ENCODE results near the gene PROKR1. TPM values are rescaled to one million over a fixed set of nuclear protein-coding genes. Genes with fewer than 3 reads are reported as not detected.

The PROKR1 gene
- polyA plus RNA-seq, 1 donor, result 0.15 TPM

DNA sequence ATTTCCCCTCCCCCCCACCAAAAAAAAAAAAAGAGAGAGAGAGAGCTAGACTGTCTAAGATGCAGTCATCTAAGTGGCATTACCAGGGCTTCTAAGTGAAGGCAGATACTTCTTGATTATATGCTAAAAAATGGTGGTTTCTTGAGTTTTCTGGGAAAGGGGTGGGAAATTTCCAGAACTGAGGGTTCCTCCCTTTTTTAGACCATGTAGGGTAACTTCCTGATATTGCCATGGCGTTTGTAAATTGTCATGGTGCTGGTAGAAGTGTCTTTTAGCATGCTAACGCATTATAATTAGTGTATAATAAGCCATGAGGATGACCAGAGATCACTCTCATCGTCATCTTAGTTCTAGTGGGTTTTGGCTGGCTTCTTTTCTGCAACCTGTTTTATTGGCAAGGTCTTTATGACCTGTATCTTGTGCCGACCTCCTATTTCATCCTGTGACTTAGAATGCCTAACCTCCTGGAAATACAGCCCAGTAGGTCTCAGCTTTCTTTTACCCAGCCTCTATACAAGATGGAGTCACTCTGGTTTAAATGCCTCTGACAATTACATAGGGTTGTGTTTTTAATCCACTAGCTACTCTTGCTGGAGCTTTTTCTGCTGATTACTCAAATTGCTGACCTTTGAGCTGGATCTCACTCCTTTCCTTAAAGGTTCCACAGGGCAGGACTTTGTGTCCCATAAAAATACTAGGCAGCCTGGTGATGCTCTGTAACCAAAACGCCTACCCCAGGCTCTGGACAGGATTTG is 30.4 kb upstream of the PROKR1 start:
- no peak for DNase-seq
- H3K4me3 ChIP-seq (ENCODE audit: low read length), result no peak overlapping the region
- no peaks in the 10 kb centered on the region for H3K4me1 ChIP-seq (ENCODE audit: control insufficient read depth, insufficient read depth, low read length)
- no peak overlapping the region for H3K27ac ChIP-seq (ENCODE audit: low read length)
- H3K36me3 ChIP-seq (ENCODE audit: control insufficient read depth, insufficient read depth, low read length), result no peaks in the 10 kb centered on the region
- H3K27me3 ChIP-seq (ENCODE audit: control insufficient read depth, insufficient read depth, low read length), result no peaks in the 10 kb centered on the region
- no peaks in the 10 kb centered on the region for H3K9me3 ChIP-seq (ENCODE audit: control insufficient read depth, low read depth, low read length)
- WGBS (ENCODE audit: insufficient coverage, low lambda C conversion rate), result 93% methylated on average over 2 of the region's 5 CpGs

DNA sequence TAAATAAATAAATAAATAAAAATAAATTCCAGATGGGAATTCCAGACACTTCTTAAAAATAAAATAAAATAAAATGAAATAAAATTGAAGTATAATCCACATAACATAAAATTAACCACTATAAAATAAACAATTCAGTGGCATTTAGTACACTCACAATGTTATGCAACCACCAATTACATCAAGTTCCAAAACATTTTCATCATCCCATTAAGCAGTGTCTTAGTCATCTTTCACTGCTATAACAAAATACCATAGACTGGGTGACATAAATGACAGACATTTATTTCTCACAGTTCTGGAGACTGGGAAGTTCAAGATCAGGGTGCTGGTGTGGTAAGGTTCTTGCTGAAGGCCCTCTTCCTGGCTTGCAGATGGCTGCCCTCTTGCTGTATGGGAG is 22.6 kb upstream of the PROKR1 start:
- H3K9me3 ChIP-seq (ENCODE audit: control insufficient read depth, low read depth, low read length), result peaks cover 4% of the 10 kb centered on the region
- H3K27me3 ChIP-seq (ENCODE audit: control insufficient read depth, insufficient read depth, low read length), result no peaks in the 10 kb centered on the region
- no peaks in the 10 kb centered on the region for H3K36me3 ChIP-seq (ENCODE audit: control insufficient read depth, insufficient read depth, low read length)
- H3K4me3 ChIP-seq (ENCODE audit: low read length), result no peak overlapping the region
- no peak overlapping the region for H3K27ac ChIP-seq (ENCODE audit: low read length)
- H3K4me1 ChIP-seq (ENCODE audit: control insufficient read depth, insufficient read depth, low read length), result no peaks in the 10 kb centered on the region
- no peak for DNase-seq

- no peak for DNase-seq
- Histone ChIP-seq H3K27me3 (ENCODE audit: control insufficient read depth, insufficient read depth, low read length) (no peaks in the 10 kb centered on the region), H3K4me3 (ENCODE audit: low read length) (no peak overlapping the region), H3K9me3 (ENCODE audit: control insufficient read depth, low read depth, low read length) (peaks cover 4% of the 10 kb centered on the region), H3K27ac (ENCODE audit: low read length) (no peak overlapping the region), H3K36me3 (ENCODE audit: control insufficient read depth, insufficient read depth, low read length) (no peaks in the 10 kb centered on the region), H3K4me1 (ENCODE audit: control insufficient read depth, insufficient read depth, low read length) (no peaks in the 10 kb centered on the region)
- WGBS (ENCODE audit: insufficient coverage, low lambda C conversion rate), result 92% methylated on average over 4 of the region's 6 CpGs
Observed at GRCh38 chr2:68623820-68624219, 19.6 kb upstream of the PROKR1 start.

GRCh38 chr2:68627615-68628014 is 15.8 kb upstream of the PROKR1 start:
- Histone ChIP-seq H3K4me1 (ENCODE audit: control insufficient read depth, insufficient read depth, low read length) (no peaks in the 10 kb centered on the region), H3K27me3 (ENCODE audit: control insufficient read depth, insufficient read depth, low read length) (no peaks in the 10 kb centered on the region), H3K4me3 (ENCODE audit: low read length) (no peak overlapping the region), H3K36me3 (ENCODE audit: control insufficient read depth, insufficient read depth, low read length) (no peaks in the 10 kb centered on the region), H3K9me3 (ENCODE audit: control insufficient read depth, low read depth, low read length) (no peaks in the 10 kb centered on the region), H3K27ac (ENCODE audit: low read length) (no peak overlapping the region)
- no CpG with 5 or more reads among the region's 3 CpGs for WGBS (ENCODE audit: insufficient coverage, low lambda C conversion rate)
- DNase-seq, result no peak

DNA sequence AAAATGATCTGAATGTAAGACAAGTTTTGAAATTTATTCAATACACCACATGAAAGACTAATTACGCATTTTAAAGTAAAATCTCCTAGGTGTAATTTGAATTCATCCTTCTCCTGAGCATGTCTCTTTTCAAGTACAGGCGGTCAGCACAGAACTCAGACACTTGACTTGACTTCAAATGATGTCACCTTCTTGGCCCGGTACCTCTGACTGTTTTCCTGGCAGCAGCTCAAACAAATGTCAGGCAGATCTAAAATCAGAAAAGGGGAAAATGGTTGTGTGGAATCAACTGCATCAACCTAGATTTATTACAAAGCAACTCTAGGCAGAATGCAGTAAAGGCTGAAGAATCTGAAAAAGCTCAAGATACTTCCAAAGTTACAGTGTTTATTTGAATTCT is 11.4 kb upstream of the PROKR1 start:
- Histone ChIP-seq H3K4me1 (ENCODE audit: control insufficient read depth, insufficient read depth, low read length) (no peaks in the 10 kb centered on the region), H3K27ac (ENCODE audit: low read length) (no peak overlapping the region), H3K4me3 (ENCODE audit: low read length) (no peak overlapping the region), H3K9me3 (ENCODE audit: control insufficient read depth, low read depth, low read length) (no peaks in the 10 kb centered on the region), H3K27me3 (ENCODE audit: control insufficient read depth, insufficient read depth, low read length) (no peaks in the 10 kb centered on the region), H3K36me3 (ENCODE audit: control insufficient read depth, insufficient read depth, low read length) (no peaks in the 10 kb centered on the region)
- DNase-seq, result no peak
- 90% methylated on average over 2 of the region's 3 CpGs for WGBS (ENCODE audit: insufficient coverage, low lambda C conversion rate)

GRCh38 chr2:68637047-68637446 is 6.3 kb upstream of the PROKR1 start:
- Histone ChIP-seq H3K4me3 (ENCODE audit: low read length) (no peak overlapping the region), H3K4me1 (ENCODE audit: control insufficient read depth, insufficient read depth, low read length) (no peaks in the 10 kb centered on the region), H3K9me3 (ENCODE audit: control insufficient read depth, low read depth, low read length) (no peaks in the 10 kb centered on the region), H3K36me3 (ENCODE audit: control insufficient read depth, insufficient read depth, low read length) (no peaks in the 10 kb centered on the region), H3K27ac (ENCODE audit: low read length) (no peak overlapping the region), H3K27me3 (ENCODE audit: control insufficient read depth, insufficient read depth, low read length) (peaks cover 1% of the 10 kb centered on the region)
- DNase-seq, result no peak
- WGBS (ENCODE audit: insufficient coverage, low lambda C conversion rate), result 60% methylated on average over 1 of the region's 3 CpGs

DNA sequence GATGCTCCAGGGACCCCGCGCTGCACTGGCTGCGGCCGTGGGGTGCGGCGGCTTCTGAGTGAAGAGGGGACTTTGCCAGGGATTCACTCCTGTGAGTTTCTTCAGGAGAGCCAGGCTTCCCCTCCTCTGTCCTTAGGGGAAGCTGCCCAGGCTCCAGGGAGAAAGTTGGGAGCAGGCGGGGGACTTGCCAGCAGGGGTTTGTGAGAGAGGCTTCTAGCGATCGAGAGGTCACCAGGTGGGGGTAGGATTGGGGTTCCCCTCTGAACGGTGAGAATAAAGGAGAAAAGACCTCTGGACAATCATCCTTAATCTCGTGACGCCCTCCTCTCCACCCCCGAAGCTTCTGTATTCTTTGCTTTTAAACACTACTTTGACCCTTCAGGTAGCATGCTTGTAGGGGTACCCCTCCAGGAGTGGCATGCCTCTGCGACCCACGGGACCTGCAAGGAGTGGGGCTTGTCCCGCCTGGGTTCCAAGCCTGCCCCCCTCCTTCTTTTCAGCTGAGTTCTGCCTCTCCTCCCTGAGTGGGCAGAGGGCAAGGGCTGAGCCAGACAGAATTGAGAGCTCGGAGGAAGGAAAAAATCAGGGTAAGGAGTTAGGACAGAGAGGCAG is 601 bp downstream of the PROKR1 start:
- Histone ChIP-seq H3K4me1 (ENCODE audit: control insufficient read depth, insufficient read depth, low read length) (no peaks in the 10 kb centered on the region), H3K27ac (ENCODE audit: low read length) (no peak overlapping the region), H3K9me3 (ENCODE audit: control insufficient read depth, low read depth, low read length) (no peaks in the 10 kb centered on the region), H3K27me3 (ENCODE audit: control insufficient read depth, insufficient read depth, low read length) (peaks cover 45% of the 10 kb centered on the region), H3K4me3 (ENCODE audit: low read length) (peak overlapping the region; percentile 27), H3K36me3 (ENCODE audit: control insufficient read depth, insufficient read depth, low read length) (no peaks in the 10 kb centered on the region)
- WGBS (ENCODE audit: insufficient coverage, low lambda C conversion rate), result no CpG with 5 or more reads among the region's 17 CpGs
- DNase-seq, result no peak

GRCh38 chr2:68645523-68645922 is 2.1 kb downstream of the PROKR1 start:
- DNase-seq, result no peak
- Histone ChIP-seq H3K4me3 (ENCODE audit: low read length) (no peak overlapping the region), H3K36me3 (ENCODE audit: control insufficient read depth, insufficient read depth, low read length) (no peaks in the 10 kb centered on the region), H3K4me1 (ENCODE audit: control insufficient read depth, insufficient read depth, low read length) (no peaks in the 10 kb centered on the region), H3K9me3 (ENCODE audit: control insufficient read depth, low read depth, low read length) (no peaks in the 10 kb centered on the region), H3K27me3 (ENCODE audit: control insufficient read depth, insufficient read depth, low read length) (peaks cover 50% of the 10 kb centered on the region), H3K27ac (ENCODE audit: low read length) (no peak overlapping the region)

- H3K4me1 ChIP-seq (ENCODE audit: control insufficient read depth, insufficient read depth, low read length), result no peaks in the 10 kb centered on the region
- no peaks in the 10 kb centered on the region for H3K36me3 ChIP-seq (ENCODE audit: control insufficient read depth, insufficient read depth, low read length)
- DNase-seq, result no peak
- H3K27ac ChIP-seq (ENCODE audit: low read length), result no peak overlapping the region
- no peaks in the 10 kb centered on the region for H3K9me3 ChIP-seq (ENCODE audit: control insufficient read depth, low read depth, low read length)
- peaks cover 52% of the 10 kb centered on the region for H3K27me3 ChIP-seq (ENCODE audit: control insufficient read depth, insufficient read depth, low read length)
- WGBS (ENCODE audit: insufficient coverage, low lambda C conversion rate), result no CpG with 5 or more reads among the region's 3 CpGs
- no peak overlapping the region for H3K4me3 ChIP-seq (ENCODE audit: low read length)
Observed at GRCh38 chr2:68646303-68646702, 2.9 kb downstream of the PROKR1 start.

DNA sequence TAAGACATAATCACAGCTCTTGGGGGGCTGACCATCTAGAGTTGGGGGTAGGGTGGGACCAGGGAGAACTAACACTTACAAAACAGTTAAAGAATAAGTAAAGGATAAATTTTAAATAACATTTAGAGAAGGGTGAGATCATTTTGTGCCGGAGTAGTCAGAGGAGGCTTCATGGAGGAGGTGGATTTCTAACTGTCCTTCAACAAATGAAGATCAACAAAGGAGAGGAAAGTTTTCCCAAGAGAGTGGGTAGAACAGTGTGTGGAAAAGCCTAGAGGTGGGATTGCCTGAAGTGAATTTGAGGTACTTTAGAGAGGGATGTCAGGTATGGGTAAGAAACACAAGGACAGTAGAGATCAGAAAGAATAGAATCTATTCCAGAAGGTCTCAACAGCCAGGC is 7.3 kb downstream of the PROKR1 start:
- H3K27me3 ChIP-seq (ENCODE audit: control insufficient read depth, insufficient read depth, low read length), result peaks cover 30% of the 10 kb centered on the region
- no peaks in the 10 kb centered on the region for H3K9me3 ChIP-seq (ENCODE audit: control insufficient read depth, low read depth, low read length)
- H3K27ac ChIP-seq (ENCODE audit: low read length), result no peak overlapping the region
- H3K36me3 ChIP-seq (ENCODE audit: control insufficient read depth, insufficient read depth, low read length), result no peaks in the 10 kb centered on the region
- no peaks in the 10 kb centered on the region for H3K4me1 ChIP-seq (ENCODE audit: control insufficient read depth, insufficient read depth, low read length)
- H3K4me3 ChIP-seq (ENCODE audit: low read length), result no peak overlapping the region
- 100% methylated on average over 1 of the region's 1 CpG for WGBS (ENCODE audit: insufficient coverage, low lambda C conversion rate)
- no peak for DNase-seq

DNA sequence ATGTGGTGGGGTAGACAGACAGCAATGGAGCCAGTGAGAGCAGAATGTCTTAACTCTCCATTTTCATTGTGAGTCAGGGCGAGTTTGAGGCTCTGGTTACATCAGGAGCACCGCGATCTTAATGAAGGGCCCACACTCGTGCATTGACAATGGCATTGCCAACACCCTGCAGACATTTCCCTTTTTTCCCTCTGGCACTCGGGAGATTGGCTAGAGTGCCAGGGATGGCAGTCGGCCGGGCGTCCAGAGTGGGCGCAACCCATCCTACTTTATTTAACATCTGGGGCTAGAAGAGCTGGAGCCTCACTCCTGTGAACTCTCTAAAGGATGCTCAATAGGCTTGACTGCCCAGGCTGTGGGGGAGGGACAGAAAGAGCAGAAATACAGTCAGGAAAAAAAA is 9.7 kb downstream of the PROKR1 start:
- H3K4me3 ChIP-seq (ENCODE audit: low read length), result no peak overlapping the region
- H3K36me3 ChIP-seq (ENCODE audit: control insufficient read depth, insufficient read depth, low read length), result no peaks in the 10 kb centered on the region
- H3K27ac ChIP-seq (ENCODE audit: low read length), result no peak overlapping the region
- no peaks in the 10 kb centered on the region for H3K4me1 ChIP-seq (ENCODE audit: control insufficient read depth, insufficient read depth, low read length)
- WGBS (ENCODE audit: insufficient coverage, low lambda C conversion rate), result no CpG with 5 or more reads among the region's 9 CpGs
- no peaks in the 10 kb centered on the region for H3K9me3 ChIP-seq (ENCODE audit: control insufficient read depth, low read depth, low read length)
- H3K27me3 ChIP-seq (ENCODE audit: control insufficient read depth, insufficient read depth, low read length), result peaks cover 24% of the 10 kb centered on the region
- DNase-seq, result no peak
